Tibial nerve (tissue), 4 donors: ENCODE data around the gene THEM4.

ENCODE experiments used
- CTCF ChIP-seq, 5 experiments: fragments of 200-600 bp in 3 of 5; fragments of 450-650 bp in 2 of 5; sonication (generic) in 3 of 5; IDR thresholded peaks; one replicate each; pipeline ENCODE4 v1.5.1; 2016 to 2019; ENCODE audit warnings: antibody characterized with exemption in 5 of 5, mild to moderate bottlenecking in 3 of 5, moderate library complexity in 2 of 5
- EP300 ChIP-seq, 2 donors: sonication (generic); formaldehyde crosslinking; IDR thresholded peaks; one replicate each; pipeline ENCODE4 v1.6.1; 2017; ENCODE audit warnings: antibody characterized with exemption in 2 of 2, mild to moderate bottlenecking in 1 of 2
- POLR2A ChIP-seq, 2 donors: fragments of 450-650 bp; IDR thresholded peaks; one replicate each; pipeline ENCODE4 v1.6.1; 2017; ENCODE audit warnings: antibody characterized with exemption in 2 of 2, mild to moderate bottlenecking in 2 of 2, moderate library complexity in 2 of 2

DNA sequence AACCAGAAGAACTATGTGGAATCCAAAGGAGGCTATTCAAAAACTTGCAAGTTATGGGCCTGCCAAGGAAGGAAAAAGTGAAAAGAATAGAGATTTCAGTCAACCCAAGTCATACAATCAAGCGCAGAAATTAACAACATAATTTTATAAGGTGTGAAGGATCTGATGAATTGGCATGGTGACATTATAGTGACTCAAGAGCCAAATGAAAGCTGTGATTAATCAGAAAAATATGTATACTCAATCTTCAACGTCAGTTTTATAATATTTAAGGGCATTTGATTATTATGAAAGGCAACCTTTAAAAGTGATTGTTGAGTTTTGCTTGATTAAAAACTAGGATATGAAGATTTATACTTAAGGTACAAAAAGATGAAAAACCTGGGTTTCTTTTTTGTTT, 37.8 kb upstream of the THEM4 start:
- no peak for TF ChIP-seq CTCF (IDR thresholded peaks at IDR 0.05)
- no peak for TF ChIP-seq POLR2A (IDR thresholded peaks at IDR 0.05)
- no peak for TF ChIP-seq EP300 (IDR thresholded peaks at IDR 0.05)
